HG02885 (cell line): Measurements from ENCODE around the gene GALP.
"Not testable (repeated sequence)": the region's sequence is repeated elsewhere in the genome, so short reads cannot be mapped to it uniquely, and the experiment has no call there.

ENCODE experiments used
- ATAC-seq: cut with Tn5 transposase; IDR thresholded peaks from one replicate; pipeline ENCODE4 v1.9.1; 2021; ENCODE audit warnings: mild to moderate bottlenecking; ENCODE audit not compliant: unreplicated experiment, poor library complexity

The GALP gene

DNA sequence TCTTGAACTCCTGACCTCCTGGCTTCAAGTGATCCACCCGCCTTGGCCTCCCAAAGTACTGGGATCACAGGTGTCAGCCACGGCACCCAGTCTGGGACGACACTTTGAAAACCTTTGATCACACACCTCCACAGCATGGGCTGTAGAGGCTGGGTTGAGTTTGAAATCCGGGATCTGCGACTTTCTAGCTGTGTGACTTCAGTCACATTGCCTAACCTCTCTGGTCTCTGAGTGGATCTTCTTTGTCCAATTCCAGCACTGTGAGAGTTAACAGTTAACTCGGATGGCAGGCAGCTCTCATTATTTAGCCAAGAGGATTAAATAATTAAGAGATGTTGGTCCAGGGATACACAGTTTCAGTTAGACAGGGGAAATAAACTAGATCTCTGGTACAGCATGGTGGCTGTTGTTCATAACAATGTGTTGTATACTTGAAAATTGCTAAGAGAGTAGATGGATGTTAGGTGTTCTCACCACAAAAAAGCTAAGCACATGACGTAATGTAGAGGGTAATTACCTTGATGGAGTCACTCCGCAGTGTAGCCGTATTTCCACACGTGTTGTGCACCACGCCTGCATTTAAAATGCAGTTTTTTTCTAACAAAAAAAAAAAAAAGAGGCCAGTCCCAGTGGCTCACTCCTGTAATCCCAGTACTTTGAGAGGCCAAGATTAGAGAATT is 1.9 kb downstream of the GALP start:
- ATAC-seq, result no peak

- no peak for ATAC-seq
Observed at GRCh38 chr19:56189785-56190184, 14.0 kb downstream of the GALP start.

GRCh38 chr19:56191115-56191514 is 15.3 kb downstream of the GALP start:
- no peak for ATAC-seq

DNA sequence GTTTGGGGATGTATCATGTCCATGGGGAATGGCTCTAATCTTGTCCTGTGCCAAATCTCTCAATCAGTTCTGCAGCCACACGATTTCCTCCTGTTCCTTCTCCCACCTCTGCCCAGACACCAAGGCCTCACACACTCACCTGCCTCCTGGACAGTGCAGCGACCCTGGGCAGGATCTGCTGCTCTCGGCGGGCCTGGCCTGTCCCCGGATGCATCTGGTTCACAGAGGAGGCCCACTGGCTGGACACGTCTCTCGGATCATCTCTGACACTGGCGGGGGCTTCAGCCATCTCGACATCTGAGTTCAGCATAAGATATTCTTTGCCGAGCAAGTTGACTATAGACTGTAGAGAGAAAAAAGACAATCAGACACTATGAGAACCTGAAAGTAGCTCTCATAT is 15.9 kb downstream of the GALP start:
- no peak for ATAC-seq

- ATAC-seq, result no peak
Observed at GRCh38 chr19:56193981-56194640, 18.3 kb downstream of the GALP start.

DNA sequence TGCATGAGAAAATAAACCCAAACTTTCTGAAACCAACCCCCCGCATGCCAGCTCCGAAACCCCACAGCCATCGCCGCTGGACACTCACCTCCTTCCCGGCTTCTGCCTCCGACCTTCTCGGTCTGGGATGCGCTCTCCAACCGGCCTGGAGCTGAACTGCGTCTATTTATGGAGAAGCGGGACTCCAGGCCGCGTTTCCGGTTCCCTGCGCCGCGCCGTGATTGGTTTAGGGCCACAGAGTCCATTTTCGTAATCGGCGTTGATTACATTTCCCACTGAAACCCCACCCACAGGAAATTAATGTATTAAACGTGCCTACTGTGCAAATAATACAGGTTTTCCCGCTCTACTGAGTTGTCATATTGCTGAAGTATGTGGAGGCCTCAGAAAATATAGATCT is 21.8 kb downstream of the GALP start, which contains the start of gene ZSCAN5B:
TSS of gene ZSCAN5B (minus strand) at position 138 of the 400 bp plus-strand sequence. CDS start 4,731 bp downstream, outside the sequence.
- ATAC-seq, result not testable (repeated sequence)

DNA sequence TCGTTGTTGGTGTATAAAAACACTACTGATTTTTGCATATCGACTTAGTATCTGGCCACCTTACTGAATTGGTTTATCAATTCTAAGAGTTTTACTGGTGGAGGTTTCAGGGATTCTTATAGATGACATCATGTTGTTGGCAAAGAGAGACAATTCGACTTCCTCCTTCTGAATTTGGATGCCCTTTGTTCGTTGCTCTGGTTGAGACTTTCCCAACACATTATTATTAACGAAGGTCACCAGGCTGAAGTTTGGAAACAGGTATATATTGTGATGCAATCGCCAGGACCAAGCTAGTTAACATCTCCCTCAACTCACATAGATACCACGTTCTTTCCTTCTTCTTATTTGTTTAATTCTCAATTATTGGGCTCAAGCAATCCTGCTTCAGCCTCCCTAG is 23.9 kb downstream of the GALP start:
- no peak for ATAC-seq

- ATAC-seq, result no peak
Observed at GRCh38 chr19:56201973-56202372, 26.2 kb downstream of the GALP start, which contains the start of gene ZSCAN5C. TSS of gene ZSCAN5C (plus strand) at chr19:56202273. CDS start at chr19:56205914, 3,641 bp downstream.

DNA sequence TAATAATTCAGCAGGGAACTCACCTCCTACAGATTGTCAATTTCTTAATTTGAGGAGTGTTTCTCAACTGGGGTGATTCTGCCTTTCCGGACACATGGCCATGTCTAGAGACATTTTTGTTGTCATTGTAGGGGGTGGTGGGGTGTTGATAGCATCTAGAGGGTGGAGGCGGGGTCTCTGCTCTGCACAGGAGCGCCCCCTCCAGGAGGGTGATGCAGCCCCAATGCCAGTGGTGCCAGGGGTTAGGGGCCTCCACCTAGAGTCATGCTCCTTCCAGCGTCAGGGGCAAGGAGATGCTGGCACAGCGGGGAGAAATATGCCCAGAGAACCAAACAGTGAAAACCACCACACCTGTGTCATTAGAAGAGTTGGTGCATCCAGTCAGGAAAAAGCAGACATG is 31.8 kb downstream of the GALP start:
- not testable (repeated sequence) for ATAC-seq

GRCh38 chr19:56209091-56209490 is 33.3 kb downstream of the GALP start:
- no peak for ATAC-seq

DNA sequence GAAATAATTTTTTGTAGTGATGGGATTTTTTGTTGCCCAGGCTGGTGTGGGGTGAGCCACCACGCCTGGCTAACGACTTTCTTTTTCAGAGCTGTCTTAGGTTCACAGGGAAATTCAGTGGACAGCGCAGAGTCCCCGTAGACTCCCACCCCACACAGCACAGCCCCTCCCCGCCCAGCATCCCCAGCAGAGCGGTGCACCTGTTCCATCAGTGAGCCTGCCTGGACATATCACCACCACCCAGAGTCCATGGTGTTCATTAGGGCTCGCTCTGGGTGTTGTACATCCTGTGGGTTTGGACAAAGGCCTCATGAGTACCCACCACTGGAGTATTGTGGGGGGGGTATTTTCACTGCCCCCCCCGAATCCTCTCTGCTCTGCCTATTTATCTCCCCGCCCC is 34.2 kb downstream of the GALP start:
- not testable (repeated sequence) for ATAC-seq

DNA sequence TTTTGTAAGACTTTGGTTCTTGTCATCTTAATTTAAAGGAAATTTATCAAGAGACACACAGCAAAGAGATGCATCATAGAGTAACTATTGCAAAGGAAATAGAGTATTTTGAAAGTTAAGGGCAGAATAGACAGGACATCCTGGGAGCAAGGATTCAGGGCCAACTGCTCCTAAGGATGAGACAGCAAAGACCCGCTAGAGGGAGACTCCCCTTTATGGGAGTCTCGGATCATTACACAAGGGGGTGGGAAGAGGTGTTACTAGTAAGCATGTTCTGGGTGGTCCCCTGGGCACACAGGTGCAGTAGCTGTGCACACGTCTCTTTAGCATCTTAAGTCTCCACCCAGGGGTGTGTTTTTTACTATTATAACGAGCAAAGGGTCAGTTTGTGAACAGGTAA is 35.9 kb downstream of the GALP start:
- ATAC-seq, result no peak

DNA sequence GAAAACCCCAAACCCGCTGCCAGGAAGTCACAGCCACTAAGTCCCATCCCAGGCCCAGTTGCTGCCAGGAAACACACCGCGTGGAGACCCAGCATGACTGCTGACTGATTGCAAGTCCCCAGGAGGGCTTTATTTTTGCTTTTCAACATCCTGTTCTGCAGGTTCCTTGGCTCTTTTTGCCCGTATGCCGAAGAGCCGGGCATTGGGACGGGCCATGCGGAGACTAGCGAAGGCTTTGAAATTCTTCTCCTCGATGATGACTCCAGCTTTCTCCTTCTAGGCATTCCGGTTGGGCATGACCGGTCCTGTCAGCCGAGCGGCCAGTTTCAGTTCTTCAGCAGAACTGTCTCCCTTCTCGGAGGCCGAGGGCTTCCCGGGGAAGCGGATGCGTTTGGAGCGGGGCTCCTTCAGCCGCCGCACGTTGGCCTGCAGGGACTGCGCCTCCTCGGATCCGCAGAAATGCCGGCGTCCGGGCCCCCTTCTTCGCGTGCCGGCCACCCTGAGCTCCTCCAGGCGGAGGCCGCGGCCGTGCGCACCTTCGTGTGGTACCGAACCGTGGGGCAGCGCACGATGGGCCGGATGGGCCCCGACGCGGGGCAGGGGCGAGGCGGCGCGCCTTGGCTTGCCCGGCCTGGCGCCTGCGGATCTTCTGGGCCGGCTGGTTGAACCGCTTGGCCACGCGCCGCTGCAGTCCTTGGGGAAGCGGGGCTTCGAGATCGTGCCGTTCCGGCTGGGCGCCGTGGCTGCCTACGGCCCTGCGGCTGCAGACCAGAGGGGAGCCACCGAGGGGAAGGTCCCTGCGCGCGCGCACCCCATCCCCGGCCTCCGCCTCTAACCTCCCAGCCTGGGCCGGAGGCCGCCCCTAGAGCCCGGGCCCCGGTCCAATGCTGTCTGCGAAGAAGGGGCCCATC is 41.5 kb downstream of the GALP start:
- ATAC-seq, result no peak

DNA sequence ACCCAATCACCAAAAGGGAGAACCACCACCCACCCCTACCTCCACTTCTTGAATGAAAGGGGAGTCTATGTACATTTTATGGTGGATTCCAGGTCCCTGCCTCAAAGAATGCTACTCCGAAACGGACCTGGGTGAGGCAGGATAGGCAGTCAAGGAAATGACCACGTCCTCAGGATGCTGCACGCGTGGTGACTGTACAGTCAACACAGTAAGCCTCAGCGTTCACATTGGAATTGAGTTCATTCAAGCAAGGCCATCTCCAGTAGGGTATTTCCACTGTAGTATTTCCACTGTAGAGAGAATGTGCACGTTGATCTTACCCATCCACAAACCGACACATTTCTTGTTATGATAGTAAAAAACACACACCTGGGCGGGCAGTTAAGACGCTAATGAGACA is 43.2 kb downstream of the GALP start:
- no peak for ATAC-seq

- ATAC-seq, result not testable (repeated sequence)
Observed at GRCh38 chr19:56221442-56221841, 45.6 kb downstream of the GALP start.

DNA sequence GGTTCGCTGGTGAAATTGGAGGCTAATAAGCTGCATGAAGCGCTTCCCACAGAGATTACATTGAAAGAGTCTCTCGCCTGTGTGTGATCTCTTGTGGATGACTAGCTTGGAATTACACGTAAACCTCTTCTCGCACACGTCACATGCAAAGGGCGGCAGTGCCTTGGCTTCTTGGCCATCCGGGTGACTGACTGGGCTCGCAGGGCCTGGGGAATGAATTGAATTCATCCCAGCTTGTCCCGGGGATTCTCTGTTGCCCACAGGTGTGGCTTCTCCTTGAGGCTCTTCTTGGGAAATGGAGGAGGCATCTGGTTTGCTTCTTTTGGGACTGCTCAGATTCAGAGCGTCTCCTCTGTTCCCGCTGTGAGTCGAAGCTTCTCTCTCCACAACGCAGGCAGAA is 46.0 kb downstream of the GALP start:
- no peak for ATAC-seq

GRCh38 chr19:56222901-56223300 is 47.1 kb downstream of the GALP start:
- no peak for ATAC-seq

GRCh38 chr19:56223481-56223880 is 47.7 kb downstream of the GALP start:
- no peak for ATAC-seq
